LNCaP clone FGC (cell line): ENCODE data around the gene RIT1.
A peak's percentile ranks its signal among the peaks of the same experiment; 100 is the strongest.

ENCODE experiments used
- DNase-seq: peaks from one replicate; pipeline ENCODE4 v3.0.0-alpha.2; 2011; ENCODE audit warnings: low read depth
- H3K4me3 ChIP-seq: 2 replicates; pipeline ENCODE4 v1.5.1; 2011; ENCODE audit warnings: mild to moderate bottlenecking, low read depth, low read length, control low read depth
- TF ChIP-seq, protein P1 (sequence below): IDR thresholded peaks from 2 replicates; pipeline ENCODE4 v1.5.1; 2012; ENCODE audit warnings: mild to moderate bottlenecking; ENCODE audit not compliant: control insufficient read depth, insufficient read depth; ENCODE audit errors: extremely low read depth

Gene RIT1

DNA sequence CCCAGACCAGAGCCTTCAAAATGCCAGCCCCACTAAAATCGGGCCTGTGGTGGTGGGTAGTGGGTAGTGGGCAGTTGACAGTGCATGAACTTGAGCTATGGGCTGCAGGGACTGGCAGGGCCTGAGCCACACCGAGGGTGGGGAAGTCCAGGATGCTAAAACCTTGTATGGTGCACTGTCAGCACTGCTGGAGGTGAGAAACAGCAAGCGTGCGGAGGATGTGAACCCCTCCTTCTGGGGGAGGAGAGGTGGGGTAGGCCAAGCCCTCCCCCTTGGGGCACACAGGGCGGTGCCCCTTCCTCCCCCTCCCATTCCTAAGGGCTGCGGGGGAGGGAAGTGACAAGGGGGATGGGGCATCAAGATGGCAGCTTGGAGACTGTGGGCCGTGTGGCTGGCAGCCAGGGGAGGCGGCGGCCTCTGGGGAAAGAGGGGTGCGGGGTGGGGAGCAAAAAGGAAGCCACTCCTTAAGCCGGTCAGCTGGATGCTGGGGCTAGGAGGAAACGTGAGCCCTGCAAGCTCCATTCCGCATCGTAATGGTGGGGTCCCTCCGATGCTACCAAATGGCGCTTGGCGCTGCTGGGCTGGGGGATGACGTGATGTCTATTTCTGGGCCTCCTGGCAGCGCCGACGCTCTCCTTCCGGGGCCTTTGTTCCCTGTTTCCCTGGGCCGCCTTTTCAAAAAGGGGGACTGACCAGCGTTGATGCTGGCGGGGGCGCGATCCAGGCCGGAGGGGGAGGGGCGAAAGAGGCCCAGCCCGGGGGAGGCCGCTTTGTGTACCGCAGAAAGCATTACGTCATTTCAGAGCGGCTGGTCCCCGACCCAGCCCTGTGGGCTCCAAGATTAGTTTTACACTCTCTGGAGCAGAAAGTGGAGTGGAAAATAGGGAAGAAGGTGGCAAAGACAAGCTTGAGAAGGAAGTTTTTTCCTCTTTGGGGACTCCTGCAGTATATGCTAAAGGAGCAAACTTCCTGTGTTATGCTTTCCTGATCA, 51.0 kb downstream of the RIT1 start:
- DNase-seq: no peak
- TF ChIP-seq, protein P1, sequence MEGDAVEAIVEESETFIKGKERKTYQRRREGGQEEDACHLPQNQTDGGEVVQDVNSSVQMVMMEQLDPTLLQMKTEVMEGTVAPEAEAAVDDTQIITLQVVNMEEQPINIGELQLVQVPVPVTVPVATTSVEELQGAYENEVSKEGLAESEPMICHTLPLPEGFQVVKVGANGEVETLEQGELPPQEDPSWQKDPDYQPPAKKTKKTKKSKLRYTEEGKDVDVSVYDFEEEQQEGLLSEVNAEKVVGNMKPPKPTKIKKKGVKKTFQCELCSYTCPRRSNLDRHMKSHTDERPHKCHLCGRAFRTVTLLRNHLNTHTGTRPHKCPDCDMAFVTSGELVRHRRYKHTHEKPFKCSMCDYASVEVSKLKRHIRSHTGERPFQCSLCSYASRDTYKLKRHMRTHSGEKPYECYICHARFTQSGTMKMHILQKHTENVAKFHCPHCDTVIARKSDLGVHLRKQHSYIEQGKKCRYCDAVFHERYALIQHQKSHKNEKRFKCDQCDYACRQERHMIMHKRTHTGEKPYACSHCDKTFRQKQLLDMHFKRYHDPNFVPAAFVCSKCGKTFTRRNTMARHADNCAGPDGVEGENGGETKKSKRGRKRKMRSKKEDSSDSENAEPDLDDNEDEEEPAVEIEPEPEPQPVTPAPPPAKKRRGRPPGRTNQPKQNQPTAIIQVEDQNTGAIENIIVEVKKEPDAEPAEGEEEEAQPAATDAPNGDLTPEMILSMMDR: no peak
- H3K4me3 ChIP-seq: no peak overlapping the region

DNA sequence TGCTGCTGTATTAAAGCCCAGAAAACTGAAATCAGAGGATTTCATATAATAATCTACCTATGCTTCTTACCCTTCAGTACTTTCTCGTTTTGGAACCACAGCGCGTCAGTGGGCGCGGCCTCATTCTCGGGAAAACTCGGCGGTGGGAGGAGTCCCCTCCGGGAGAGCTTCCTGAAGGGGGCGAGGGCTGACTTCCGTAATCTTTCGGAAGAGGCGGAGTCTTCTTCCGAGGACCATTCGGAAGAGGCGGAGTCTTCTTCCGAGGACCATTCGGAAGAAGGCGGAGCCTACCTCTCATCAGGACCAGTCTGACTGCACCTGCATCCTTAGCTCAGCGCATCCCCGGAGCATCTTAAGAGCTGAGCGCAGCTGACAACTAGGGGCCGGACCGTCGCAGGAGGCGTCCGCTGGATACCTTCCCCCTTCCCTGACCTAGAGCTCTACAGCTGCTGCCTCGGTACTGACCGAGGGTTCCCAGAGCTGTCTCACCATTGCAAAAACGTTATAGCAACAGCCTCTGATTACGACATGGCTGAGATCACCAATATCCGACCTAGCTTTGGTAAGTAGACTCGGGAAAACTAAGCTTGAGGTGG, 51.8 kb downstream of the RIT1 start, which contains the start of gene SYT11:
TSS of gene SYT11 (plus strand) at position 334 of the 596 bp plus-strand sequence. CDS start at position 529, 195 bp downstream.
- TF ChIP-seq, protein P1: no peak
- peak; percentile 93 for DNase-seq
- peak within 1 kb of the TSS; percentile 46 for H3K4me3 ChIP-seq

DNA sequence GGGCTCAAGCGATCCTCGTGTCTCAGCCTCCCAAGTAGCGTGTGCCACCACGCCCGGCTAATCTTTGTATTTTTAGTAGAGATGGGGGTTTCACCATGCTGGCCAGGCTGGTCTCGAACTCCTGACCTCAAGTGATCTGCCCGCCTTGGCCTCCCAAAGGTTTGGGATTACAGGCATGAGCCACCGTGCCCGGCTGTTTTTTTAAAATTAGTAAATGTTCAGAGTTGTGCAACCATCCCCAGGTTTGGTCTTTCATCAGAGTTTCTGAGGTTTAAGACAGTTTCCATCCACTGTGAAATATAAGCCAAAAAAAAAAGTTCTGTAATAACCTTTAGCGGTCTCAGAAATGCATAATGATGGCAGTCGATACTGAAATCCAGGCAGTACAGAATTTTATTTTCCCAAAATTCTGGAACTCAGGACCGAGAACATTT, 52.3 kb downstream of the RIT1 start:
- no peak for DNase-seq
- peak overlapping the region; percentile 46 for H3K4me3 ChIP-seq
- TF ChIP-seq, protein P1: no peak

DNA sequence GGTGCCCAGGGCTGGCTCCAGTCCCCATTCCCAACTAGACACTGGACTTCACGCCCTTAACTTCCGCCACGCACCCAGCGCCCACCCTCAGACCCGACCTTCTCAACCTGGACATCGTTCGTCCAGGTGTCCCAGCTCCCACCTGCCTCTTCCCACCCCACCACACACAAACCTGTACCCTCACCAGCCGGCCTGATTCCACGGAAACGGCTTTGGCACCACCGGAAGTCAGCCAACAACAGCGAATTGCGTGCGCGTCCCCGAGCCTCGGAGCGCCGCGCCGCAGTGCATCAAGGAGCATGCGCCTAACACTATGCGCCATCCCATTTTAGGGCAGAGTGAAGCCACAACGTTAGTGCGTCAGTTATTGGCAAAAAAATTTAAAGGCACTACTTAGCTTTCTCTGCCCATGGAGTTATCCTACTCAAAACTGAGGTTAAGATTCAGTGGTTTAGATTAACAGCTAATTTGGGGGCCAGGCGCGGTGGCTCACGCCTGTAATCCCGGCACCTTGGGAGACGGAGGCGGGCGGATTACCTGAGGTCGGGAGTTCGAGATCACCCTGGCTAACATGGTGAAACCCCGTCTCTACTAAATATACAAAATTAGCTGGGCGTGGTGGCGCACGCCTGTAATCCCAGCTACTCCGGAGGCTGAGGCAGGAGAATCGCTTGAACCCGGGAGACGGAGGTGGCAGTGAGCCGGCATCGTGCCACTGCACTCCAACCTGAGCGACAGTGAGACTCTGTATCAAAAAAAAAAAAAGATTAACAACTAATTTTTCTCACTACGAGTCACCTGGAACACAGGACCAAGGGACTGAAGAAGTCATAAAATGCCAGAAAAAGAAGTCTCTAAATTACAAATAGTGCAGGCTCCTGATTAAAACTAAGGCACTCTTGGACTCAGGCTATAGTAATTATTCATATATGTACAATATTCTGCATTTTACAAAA, 53.9 kb downstream of the RIT1 start, which contains the start of gene GON4L:
TSS of gene GON4L (minus strand) at position 240 of the 956 bp plus-strand sequence. CDS start 3,434 bp downstream, outside the sequence.
- peak within 1 kb of the TSS; percentile 94 for H3K4me3 ChIP-seq
- TF ChIP-seq, protein P1: no peak
- DNase-seq: peak; percentile 87

DNA sequence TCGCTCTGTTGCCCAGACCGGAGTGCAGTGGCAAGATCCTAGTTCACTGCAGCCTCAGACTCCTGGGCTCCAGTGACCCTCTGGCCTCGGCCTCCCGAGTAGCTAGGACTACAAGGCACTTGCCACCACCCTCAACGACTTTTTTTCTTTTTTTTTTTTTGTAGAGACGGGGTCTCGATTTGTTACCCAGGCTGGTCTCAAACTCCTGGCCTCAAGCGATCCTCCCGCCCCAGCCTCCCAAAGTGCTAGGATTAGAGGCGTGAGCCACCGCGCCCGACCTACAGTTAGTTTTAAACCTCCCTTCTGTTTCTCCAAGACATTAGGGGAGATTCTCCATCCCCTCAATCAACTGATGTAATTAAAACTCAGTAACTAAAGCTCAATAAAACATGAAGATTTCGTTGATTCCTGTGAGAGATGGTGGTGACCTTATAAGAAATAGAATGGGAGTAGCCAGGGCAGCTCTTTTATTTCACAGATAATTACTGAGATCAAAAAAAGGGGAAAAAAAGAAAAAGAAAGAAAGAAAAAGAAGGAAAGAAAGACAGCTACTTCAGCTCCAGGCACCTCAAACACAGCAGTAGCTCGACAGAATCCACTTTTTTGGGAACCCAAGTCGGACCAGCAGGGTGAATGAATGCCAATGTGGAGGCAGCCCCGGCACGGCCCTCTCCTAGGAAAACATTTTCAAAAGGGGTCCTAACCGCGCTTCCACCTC, 54.7 kb downstream of the RIT1 start:
- peak overlapping the region; percentile 94 for H3K4me3 ChIP-seq
- TF ChIP-seq, protein P1: no peak
- no peak for DNase-seq
